Measurements from ENCODE around the gene CLEC2L. TPM values are rescaled to one million over a fixed set of nuclear protein-coding genes. Genes with fewer than 3 reads are reported as not detected.

CLEC2L gene
- total and polyA plus RNA-seq, 2 of the 8 experiments (the other 6 are each of a cell fraction or from before 2014, with no cell fraction given) = 0.20 to 1.9 TPM

GRCh38 chr7:139562961-139563565 is 39.6 kb downstream of the CLEC2L start (continued):
- TF ChIP-seq BRCA1 (IDR thresholded peaks at IDR 0.05; ENCODE audit: low read depth, low read length) (no peak), JUN (IDR thresholded peaks at IDR 0.05; ENCODE audit: low read depth, low read length) (no peak)

Data from H1 (cell line).